RWPE2 (cell line): Measurements from ENCODE around the gene PHOSPHO2.
"Not testable (repeated sequence)": the region's sequence is repeated elsewhere in the genome, so short reads cannot be mapped to it uniquely, and the experiment has no call there.

Source experiments
- ATAC-seq: fragments of 200-7000 bp; cut with Tn5 transposase; 3 replicates; pipeline ENCODE4 v1.9.1; 2021; ENCODE audit warnings: low read depth
- DNase-seq: peaks from one replicate; pipeline ENCODE4 v3.0.0-alpha.2; 2020; ENCODE audit warnings: low spot score
- H3K27ac ChIP-seq: fragments of 450-650 bp; 2 replicates; pipeline ENCODE4 v1.5.1; 2017; ENCODE audit warnings: mild to moderate bottlenecking; ENCODE audit not compliant: poor library complexity, severe bottlenecking
- H3K27me3 ChIP-seq: fragments of 250-450 bp; sonication (Bioruptor Pico); 2 replicates; pipeline ENCODE4 v1.5.1; 2021; ENCODE audit warnings: mild to moderate bottlenecking, moderate library complexity; ENCODE audit not compliant: insufficient read depth, poor library complexity, severe bottlenecking
- H3K36me3 ChIP-seq: fragments of 250-450 bp; sonication (Bioruptor Pico); 2 replicates; pipeline ENCODE4 v1.5.1; 2020; ENCODE audit warnings: low read depth, mild to moderate bottlenecking, moderate library complexity
- H3K4me1 ChIP-seq: fragments of 250-450 bp; sonication (Bioruptor Pico); 2 replicates; pipeline ENCODE4 v1.5.1; 2021; ENCODE audit warnings: mild to moderate bottlenecking, moderate library complexity; ENCODE audit not compliant: insufficient read depth, poor library complexity, severe bottlenecking
- H3K4me3 ChIP-seq: fragments of 250-450 bp; sonication (Bioruptor Pico); 2 replicates; pipeline ENCODE4 v1.5.1; 2021; ENCODE audit warnings: mild to moderate bottlenecking, moderate library complexity; ENCODE audit not compliant: severe bottlenecking
- H3K9me3 ChIP-seq: fragments of 250-450 bp; sonication (Bioruptor Pico); 2 replicates; pipeline ENCODE4 v1.5.1; 2021; ENCODE audit warnings: mild to moderate bottlenecking, moderate library complexity; ENCODE audit not compliant: severe bottlenecking
- TF ChIP-seq, protein P1 (sequence below): fragments of 450-650 bp; IDR thresholded peaks from one replicate; pipeline ENCODE4 v1.5.1; 2017; ENCODE audit warnings: mild to moderate bottlenecking, moderate library complexity; ENCODE audit not compliant: poor library complexity, severe bottlenecking

The PHOSPHO2 gene

DNA sequence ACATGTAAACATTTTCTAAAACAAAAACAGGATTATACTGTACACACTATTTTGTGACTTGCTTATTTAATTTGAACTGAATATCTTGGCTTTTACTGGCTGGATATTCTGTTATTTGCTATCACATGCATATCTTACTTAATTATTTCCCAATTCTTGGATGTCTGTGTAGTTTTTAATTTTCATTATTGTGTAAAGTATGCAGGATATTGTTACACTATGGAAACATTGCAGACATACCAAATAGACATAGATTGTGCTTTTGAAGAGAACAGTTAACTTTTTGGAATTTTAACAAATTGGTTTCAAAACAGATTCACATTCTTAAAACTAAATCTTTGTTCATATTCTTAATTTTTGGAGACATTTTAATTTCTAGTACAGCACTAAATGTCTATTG is 2.1 kb downstream of the PHOSPHO2 start:
- no peaks in the 10 kb centered on the region for H3K27me3 ChIP-seq
- DNase-seq (no peak), ATAC-seq (no peak)
- H3K4me3 ChIP-seq: no peak overlapping the region
- H3K4me1 ChIP-seq: no peaks in the 10 kb centered on the region
- H3K9me3 ChIP-seq: no peaks in the 10 kb centered on the region
- no peak overlapping the region for H3K27ac ChIP-seq
- peaks cover 38% of the 10 kb centered on the region for H3K36me3 ChIP-seq
- TF ChIP-seq, protein P1, sequence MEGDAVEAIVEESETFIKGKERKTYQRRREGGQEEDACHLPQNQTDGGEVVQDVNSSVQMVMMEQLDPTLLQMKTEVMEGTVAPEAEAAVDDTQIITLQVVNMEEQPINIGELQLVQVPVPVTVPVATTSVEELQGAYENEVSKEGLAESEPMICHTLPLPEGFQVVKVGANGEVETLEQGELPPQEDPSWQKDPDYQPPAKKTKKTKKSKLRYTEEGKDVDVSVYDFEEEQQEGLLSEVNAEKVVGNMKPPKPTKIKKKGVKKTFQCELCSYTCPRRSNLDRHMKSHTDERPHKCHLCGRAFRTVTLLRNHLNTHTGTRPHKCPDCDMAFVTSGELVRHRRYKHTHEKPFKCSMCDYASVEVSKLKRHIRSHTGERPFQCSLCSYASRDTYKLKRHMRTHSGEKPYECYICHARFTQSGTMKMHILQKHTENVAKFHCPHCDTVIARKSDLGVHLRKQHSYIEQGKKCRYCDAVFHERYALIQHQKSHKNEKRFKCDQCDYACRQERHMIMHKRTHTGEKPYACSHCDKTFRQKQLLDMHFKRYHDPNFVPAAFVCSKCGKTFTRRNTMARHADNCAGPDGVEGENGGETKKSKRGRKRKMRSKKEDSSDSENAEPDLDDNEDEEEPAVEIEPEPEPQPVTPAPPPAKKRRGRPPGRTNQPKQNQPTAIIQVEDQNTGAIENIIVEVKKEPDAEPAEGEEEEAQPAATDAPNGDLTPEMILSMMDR: no peak

DNA sequence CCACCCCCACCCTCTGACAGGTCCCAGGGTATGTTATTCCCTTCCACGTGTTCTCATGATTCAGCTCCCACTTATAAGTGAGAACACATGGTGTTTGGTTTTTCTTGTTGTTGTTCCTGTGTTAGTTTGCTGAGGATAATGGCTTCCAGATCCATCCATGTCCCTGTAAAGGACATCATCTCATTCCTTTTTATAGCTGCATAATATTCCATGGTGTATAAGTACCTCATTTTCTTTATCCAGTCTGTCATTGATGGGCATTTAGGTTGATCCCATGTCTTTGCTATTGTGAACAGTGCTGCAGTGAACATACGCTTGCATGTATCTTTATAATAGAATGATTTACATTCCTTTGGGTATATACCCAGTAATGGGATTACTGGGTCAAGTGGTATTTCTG is 4.9 kb downstream of the PHOSPHO2 start:
- H3K36me3 ChIP-seq: peaks cover 38% of the 10 kb centered on the region
- not testable (repeated sequence) for H3K4me1 ChIP-seq, H3K27ac ChIP-seq, H3K4me3 ChIP-seq, ATAC-seq, H3K9me3 ChIP-seq, H3K27me3 ChIP-seq, DNase-seq

DNA sequence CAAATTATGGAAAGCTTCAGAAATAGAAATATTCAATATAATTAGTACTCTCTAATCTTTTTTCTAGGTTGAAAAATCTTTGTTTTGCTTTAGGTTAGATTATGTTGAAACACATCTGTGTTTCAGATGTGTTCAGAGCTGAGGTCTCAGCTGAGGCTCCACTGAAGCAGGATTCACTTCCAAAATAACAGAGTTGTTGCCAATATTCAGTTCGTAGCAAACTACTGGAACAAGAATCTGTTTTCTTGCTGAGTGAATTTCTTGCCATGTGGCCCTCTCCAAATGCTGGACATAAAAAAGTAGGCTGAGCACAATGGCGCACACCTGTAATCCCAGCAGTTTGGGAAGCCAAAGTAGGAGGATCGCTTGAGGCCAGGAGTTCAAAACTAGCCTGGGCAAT is 8.7 kb downstream of the PHOSPHO2 start:
- ATAC-seq (no peak), DNase-seq (no peak)
- TF ChIP-seq, protein P1: no peak
- H3K4me3 ChIP-seq: no peak overlapping the region
- H3K9me3 ChIP-seq: no peaks in the 10 kb centered on the region
- H3K4me1 ChIP-seq: no peaks in the 10 kb centered on the region
- peaks cover 23% of the 10 kb centered on the region for H3K36me3 ChIP-seq
- no peaks in the 10 kb centered on the region for H3K27me3 ChIP-seq
- no peak overlapping the region for H3K27ac ChIP-seq

DNA sequence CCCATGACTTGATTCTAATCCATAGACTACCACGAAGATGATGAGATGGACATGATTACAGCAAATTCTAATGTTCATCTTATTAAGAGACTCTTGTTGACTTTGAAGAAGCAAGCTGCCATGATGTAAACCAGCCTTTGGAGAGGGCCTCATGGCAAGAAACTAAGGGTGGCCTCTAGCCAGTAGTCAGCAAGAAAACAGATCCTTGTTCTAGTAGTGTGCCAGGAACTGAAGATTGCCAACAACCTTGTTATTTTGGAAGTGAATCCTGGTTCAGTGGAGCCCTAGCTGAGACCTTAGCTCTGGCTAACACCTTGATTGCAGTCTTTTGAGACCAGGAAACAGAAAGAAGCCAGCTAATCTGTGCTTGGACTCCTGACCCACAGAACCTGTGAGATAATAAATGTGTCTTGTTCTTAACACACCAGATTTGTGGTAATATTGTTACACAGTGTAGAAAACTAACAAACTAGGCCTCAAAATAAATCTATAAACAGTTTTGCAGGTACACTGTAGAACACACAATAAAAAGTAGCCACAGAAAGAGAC is 10.0 kb downstream of the PHOSPHO2 start:
- TF ChIP-seq, protein P1: no peak
- Histone ChIP-seq H3K27ac (no peak overlapping the region), H3K4me3 (no peak overlapping the region), H3K9me3 (no peaks in the 10 kb centered on the region), H3K36me3 (peaks cover 12% of the 10 kb centered on the region), H3K27me3 (no peaks in the 10 kb centered on the region), H3K4me1 (no peaks in the 10 kb centered on the region)
- DNase-seq (no peak), ATAC-seq (no peak)

DNA sequence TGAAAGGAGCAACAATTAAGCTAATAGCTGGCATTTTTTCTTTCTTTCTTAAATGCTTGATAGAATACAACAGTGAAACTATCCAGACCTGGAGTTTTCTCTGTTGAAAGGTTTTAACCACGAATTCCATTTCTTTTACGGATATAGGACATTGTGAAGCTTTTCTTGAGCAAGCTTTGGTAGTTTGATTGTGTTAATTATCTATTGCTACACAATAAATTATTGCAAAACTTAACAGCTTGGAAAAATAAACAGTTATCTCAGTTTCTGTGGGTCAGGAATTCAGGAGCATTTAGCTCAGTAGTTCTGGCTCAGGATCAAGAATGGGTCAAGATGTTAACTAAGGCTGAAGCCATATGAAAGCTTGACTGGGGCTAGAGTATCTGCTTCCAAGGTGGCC is 11.7 kb downstream of the PHOSPHO2 start:
- no peaks in the 10 kb centered on the region for H3K27me3 ChIP-seq
- peaks cover 4% of the 10 kb centered on the region for H3K36me3 ChIP-seq
- no peaks in the 10 kb centered on the region for H3K9me3 ChIP-seq
- H3K4me1 ChIP-seq: no peaks in the 10 kb centered on the region
- TF ChIP-seq, protein P1: no peak
- ATAC-seq (no peak), DNase-seq (no peak)
- no peak overlapping the region for H3K27ac ChIP-seq
- H3K4me3 ChIP-seq: no peak overlapping the region
